H1 (cell line): Measurements from ENCODE around the gene NSUN6. TPM values are rescaled to one million over a fixed set of nuclear protein-coding genes. Genes with fewer than 3 reads are reported as not detected.

Source experiments
- FOSL1 ChIP-seq: IDR thresholded peaks from 2 replicates; pipeline ENCODE4 v1.6.1; 2011; ENCODE audit warnings: mild to moderate bottlenecking, low read depth, low read length, moderate library complexity; ENCODE audit not compliant: insufficient read depth
- HDAC2 ChIP-seq, 2 experiments: fragments of 300-600 bp in 1 of 2; sonication (generic) in 1 of 2; IDR thresholded peaks; 2 replicates each; pipeline ENCODE4 v1.6.1; 2011 to 2012; ENCODE audit warnings: low read depth in 2 of 2, low read length in 2 of 2, mild to moderate bottlenecking in 2 of 2, moderate library complexity in 2 of 2, borderline replicate concordance in 1 of 2, inconsistent platforms in 1 of 2
- RFX5 ChIP-seq: IDR thresholded peaks from 2 replicates; pipeline ENCODE4 v1.6.1; 2011; ENCODE audit warnings: low read depth, low read length, improper control_type of control experiment, borderline replicate concordance
- SIX5 ChIP-seq: IDR thresholded peaks from 2 replicates; pipeline ENCODE4 v1.6.1; 2011; ENCODE audit warnings: mild to moderate bottlenecking, low read depth, low read length
- USF2 ChIP-seq: IDR thresholded peaks from 2 replicates; pipeline ENCODE4 v1.6.1; 2011; ENCODE audit warnings: low read length, improper control_type of control experiment
- ZNF274 ChIP-seq: IDR thresholded peaks from 2 replicates; pipeline ENCODE4 v1.7.0; 2012; ENCODE audit warnings: low read length, borderline replicate concordance; ENCODE audit errors: extremely low read depth
- polyA plus RNA-seq, 7 experiments: library from polyadenylated mRNA; depleted of rRNA in 3 of 7; stranded (reverse) in 5 of 7; unstranded in 2 of 7; fragments of >200 nt in 5 of 7; fragments of 200-250 nt in 2 of 7; gene quantifications; 1 replicate in 5 of 7; 2 replicates in 1 of 7; 4 replicates in 1 of 7; pipeline versions ENCODE4 v1.2.1 to v1.2.3, GENCODE V29; 2011 to 2013; ENCODE audit warnings: missing spikeins in 2 of 7, mixed read lengths in 2 of 7
- total RNA-seq: library from RNA; stranded (reverse); fragmentation: NEBNext Ultra II Directional; extraction: Animal tissue kit (Norgen Biotek cat#: 25700); gene quantifications from 2 replicates; pipeline ENCODE4 v1.2.1, GENCODE V29; 2021
- TF ChIP-seq, protein P1 (sequence below): fragments of 300-600 bp; sonication (generic); IDR thresholded peaks from 2 replicates; pipeline ENCODE4 v1.7.1; 2012; ENCODE audit warnings: low read length, moderate library complexity, mild to moderate bottlenecking, inconsistent platforms; ENCODE audit not compliant: insufficient replicate concordance
- TF ChIP-seq, protein P2 (sequence below): IDR thresholded peaks from 2 replicates; pipeline ENCODE4 v1.6.1; 2012; ENCODE audit warnings: low read length, inconsistent platforms

The NSUN6 gene
- total and polyA plus RNA-seq, 2 of the 8 experiments (the other 6 are each of a cell fraction or from before 2014, with no cell fraction given): 5.9 to 14.4 TPM

GRCh38 chr10:18685555-18685954, 34.2 kb upstream of the NSUN6 start (continued):
- TF ChIP-seq, protein P1, sequence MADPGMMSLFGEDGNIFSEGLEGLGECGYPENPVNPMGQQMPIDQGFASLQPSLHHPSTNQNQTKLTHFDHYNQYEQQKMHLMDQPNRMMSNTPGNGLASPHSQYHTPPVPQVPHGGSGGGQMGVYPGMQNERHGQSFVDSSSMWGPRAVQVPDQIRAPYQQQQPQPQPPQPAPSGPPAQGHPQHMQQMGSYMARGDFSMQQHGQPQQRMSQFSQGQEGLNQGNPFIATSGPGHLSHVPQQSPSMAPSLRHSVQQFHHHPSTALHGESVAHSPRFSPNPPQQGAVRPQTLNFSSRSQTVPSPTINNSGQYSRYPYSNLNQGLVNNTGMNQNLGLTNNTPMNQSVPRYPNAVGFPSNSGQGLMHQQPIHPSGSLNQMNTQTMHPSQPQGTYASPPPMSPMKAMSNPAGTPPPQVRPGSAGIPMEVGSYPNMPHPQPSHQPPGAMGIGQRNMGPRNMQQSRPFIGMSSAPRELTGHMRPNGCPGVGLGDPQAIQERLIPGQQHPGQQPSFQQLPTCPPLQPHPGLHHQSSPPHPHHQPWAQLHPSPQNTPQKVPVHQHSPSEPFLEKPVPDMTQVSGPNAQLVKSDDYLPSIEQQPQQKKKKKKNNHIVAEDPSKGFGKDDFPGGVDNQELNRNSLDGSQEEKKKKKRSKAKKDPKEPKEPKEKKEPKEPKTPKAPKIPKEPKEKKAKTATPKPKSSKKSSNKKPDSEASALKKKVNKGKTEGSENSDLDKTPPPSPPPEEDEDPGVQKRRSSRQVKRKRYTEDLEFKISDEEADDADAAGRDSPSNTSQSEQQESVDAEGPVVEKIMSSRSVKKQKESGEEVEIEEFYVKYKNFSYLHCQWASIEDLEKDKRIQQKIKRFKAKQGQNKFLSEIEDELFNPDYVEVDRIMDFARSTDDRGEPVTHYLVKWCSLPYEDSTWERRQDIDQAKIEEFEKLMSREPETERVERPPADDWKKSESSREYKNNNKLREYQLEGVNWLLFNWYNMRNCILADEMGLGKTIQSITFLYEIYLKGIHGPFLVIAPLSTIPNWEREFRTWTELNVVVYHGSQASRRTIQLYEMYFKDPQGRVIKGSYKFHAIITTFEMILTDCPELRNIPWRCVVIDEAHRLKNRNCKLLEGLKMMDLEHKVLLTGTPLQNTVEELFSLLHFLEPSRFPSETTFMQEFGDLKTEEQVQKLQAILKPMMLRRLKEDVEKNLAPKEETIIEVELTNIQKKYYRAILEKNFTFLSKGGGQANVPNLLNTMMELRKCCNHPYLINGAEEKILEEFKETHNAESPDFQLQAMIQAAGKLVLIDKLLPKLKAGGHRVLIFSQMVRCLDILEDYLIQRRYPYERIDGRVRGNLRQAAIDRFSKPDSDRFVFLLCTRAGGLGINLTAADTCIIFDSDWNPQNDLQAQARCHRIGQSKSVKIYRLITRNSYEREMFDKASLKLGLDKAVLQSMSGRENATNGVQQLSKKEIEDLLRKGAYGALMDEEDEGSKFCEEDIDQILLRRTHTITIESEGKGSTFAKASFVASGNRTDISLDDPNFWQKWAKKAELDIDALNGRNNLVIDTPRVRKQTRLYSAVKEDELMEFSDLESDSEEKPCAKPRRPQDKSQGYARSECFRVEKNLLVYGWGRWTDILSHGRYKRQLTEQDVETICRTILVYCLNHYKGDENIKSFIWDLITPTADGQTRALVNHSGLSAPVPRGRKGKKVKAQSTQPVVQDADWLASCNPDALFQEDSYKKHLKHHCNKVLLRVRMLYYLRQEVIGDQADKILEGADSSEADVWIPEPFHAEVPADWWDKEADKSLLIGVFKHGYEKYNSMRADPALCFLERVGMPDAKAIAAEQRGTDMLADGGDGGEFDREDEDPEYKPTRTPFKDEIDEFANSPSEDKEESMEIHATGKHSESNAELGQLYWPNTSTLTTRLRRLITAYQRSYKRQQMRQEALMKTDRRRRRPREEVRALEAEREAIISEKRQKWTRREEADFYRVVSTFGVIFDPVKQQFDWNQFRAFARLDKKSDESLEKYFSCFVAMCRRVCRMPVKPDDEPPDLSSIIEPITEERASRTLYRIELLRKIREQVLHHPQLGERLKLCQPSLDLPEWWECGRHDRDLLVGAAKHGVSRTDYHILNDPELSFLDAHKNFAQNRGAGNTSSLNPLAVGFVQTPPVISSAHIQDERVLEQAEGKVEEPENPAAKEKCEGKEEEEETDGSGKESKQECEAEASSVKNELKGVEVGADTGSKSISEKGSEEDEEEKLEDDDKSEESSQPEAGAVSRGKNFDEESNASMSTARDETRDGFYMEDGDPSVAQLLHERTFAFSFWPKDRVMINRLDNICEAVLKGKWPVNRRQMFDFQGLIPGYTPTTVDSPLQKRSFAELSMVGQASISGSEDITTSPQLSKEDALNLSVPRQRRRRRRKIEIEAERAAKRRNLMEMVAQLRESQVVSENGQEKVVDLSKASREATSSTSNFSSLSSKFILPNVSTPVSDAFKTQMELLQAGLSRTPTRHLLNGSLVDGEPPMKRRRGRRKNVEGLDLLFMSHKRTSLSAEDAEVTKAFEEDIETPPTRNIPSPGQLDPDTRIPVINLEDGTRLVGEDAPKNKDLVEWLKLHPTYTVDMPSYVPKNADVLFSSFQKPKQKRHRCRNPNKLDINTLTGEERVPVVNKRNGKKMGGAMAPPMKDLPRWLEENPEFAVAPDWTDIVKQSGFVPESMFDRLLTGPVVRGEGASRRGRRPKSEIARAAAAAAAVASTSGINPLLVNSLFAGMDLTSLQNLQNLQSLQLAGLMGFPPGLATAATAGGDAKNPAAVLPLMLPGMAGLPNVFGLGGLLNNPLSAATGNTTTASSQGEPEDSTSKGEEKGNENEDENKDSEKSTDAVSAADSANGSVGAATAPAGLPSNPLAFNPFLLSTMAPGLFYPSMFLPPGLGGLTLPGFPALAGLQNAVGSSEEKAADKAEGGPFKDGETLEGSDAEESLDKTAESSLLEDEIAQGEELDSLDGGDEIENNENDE: no peak
- no peak for TF ChIP-seq RFX5
- no peak for TF ChIP-seq USF2
- no peak for TF ChIP-seq ZNF274
- no peak for TF ChIP-seq HDAC2 (IDR thresholded peaks at IDR 0.05; ENCODE audit: borderline replicate concordance in 1 of 2, low read depth in 2 of 2, low read length in 2 of 2)
- no peak for TF ChIP-seq SIX5
- TF ChIP-seq, protein P2, sequence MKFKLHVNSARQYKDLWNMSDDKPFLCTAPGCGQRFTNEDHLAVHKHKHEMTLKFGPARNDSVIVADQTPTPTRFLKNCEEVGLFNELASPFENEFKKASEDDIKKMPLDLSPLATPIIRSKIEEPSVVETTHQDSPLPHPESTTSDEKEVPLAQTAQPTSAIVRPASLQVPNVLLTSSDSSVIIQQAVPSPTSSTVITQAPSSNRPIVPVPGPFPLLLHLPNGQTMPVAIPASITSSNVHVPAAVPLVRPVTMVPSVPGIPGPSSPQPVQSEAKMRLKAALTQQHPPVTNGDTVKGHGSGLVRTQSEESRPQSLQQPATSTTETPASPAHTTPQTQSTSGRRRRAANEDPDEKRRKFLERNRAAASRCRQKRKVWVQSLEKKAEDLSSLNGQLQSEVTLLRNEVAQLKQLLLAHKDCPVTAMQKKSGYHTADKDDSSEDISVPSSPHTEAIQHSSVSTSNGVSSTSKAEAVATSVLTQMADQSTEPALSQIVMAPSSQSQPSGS: no peak
- no peak for TF ChIP-seq FOSL1
